GM12878 (cell line): ENCODE measurements around the gene KCNMB3. TPM values are rescaled to one million over a fixed set of nuclear protein-coding genes. Genes with fewer than 3 reads are reported as not detected.
A peak's percentile ranks its signal among the peaks of the same experiment; 100 is the strongest.

Source experiments
- ATAC-seq: fragments of 200-7000 bp; cut with Tn5 transposase; 3 replicates; pipeline ENCODE4 v1.9.1; 2020; ENCODE audit warnings: mild to moderate bottlenecking, moderate library complexity
- BruUV-seq: library from RNA; stranded (reverse); fragments of 400-500 nt; replicated peaks from 2 replicates; lab custom pipeline; 2021; lab: Mats Ljungman, UMichigan
- CTCF ChIA-PET: fragments of 300-600 bp; sonication (Branson Sonifier 250); formaldehyde crosslinking; extraction: SDS; loops from one replicate; lab custom pipeline; 2021; ENCODE audit warnings: inconsistent platforms; lab: Yijun Ruan, JAX
- POLR2A ChIA-PET: fragments of 350-600 bp; formaldehyde crosslinking; extraction: SDS; loops from one replicate; lab custom pipeline; 2021; ENCODE audit warnings: inconsistent platforms; lab: Charles Lee
- RAD21 ChIA-PET: fragments of 300-600 bp; sonication (Branson Sonifier 250); formaldehyde crosslinking; loops from one replicate; lab custom pipeline; 2023; ENCODE audit warnings: antibody characterized with exemption; ENCODE audit not compliant: unreplicated experiment; lab: Charles Lee
- SMC1A ChIA-PET: fragments of 300-600 bp; sonication (Branson Sonifier 250); formaldehyde crosslinking; loops from one replicate; lab custom pipeline; 2023; ENCODE audit not compliant: unreplicated experiment, uncharacterized antibody; lab: Charles Lee
- DNase-seq: peaks from one replicate; pipeline ENCODE4 v3.0.0-alpha.2; 2011; ENCODE audit warnings: low read depth, low spot score
- FAIRE-seq: peaks from 3 replicates; lab custom pipeline; 2011; peaks lifted over from hg19 to GRCh38; lab: Jason Lieb, UNC
- H2AFZ ChIP-seq: 2 replicates; pipeline ENCODE4 v1.6.0; 2011; ENCODE audit warnings: low read depth, low read length, control low read depth; ENCODE audit not compliant: control insufficient read depth
- H3K27ac ChIP-seq: 2 replicates; pipeline ENCODE4 v1.5.1; 2011; ENCODE audit warnings: control low read depth; ENCODE audit not compliant: control insufficient read depth, insufficient read depth
- H3K27me3 ChIP-seq, 2 experiments: replicated peaks in 1 of 2; 2 replicates each; pipeline versions ENCODE4 v1.6.0 to v1.6.1; 2011; ENCODE audit warnings: low read length in 1 of 2; ENCODE audit not compliant: control insufficient read depth in 2 of 2, insufficient read depth in 2 of 2
- H3K36me3 ChIP-seq, 2 experiments: 2 replicates each; pipeline ENCODE4 v1.5.1; 2011; ENCODE audit warnings: low read length in 1 of 2; ENCODE audit not compliant: control insufficient read depth in 2 of 2, insufficient read depth in 2 of 2
- H3K4me1 ChIP-seq: 2 replicates; pipeline ENCODE4 v1.6.1; 2011; ENCODE audit warnings: mild to moderate bottlenecking, low read length, moderate library complexity, mixed read lengths; ENCODE audit not compliant: control insufficient read depth, insufficient read depth
- H3K4me2 ChIP-seq: 2 replicates; pipeline ENCODE4 v1.6.0; 2011; ENCODE audit warnings: control low read depth; ENCODE audit not compliant: control insufficient read depth, insufficient read depth
- H3K4me3 ChIP-seq: fragments of 200-600 bp; sonication (generic); 2 replicates; pipeline ENCODE4 v1.5.1; 2016
- H3K79me2 ChIP-seq: 2 replicates; pipeline ENCODE4 v1.6.0; 2011; ENCODE audit warnings: low read length; ENCODE audit not compliant: control insufficient read depth, insufficient read depth
- H3K9ac ChIP-seq: 2 replicates; pipeline ENCODE4 v1.8.0; 2011; ENCODE audit warnings: low read length, control low read depth, mixed read lengths; ENCODE audit not compliant: control insufficient read depth, insufficient read depth
- H3K9me3 ChIP-seq: replicated peaks from 3 replicates; pipeline ENCODE4 v1.5.1; 2011; ENCODE audit warnings: mild to moderate bottlenecking, low read length; ENCODE audit not compliant: control insufficient read depth, insufficient read depth
- H4K20me1 ChIP-seq: 2 replicates; pipeline ENCODE4 v1.6.0; 2011; ENCODE audit not compliant: control insufficient read depth, insufficient read depth
- CHD4 ChIP-seq: fragments of 200-600 bp; sonication (generic); IDR thresholded peaks from 2 replicates; pipeline ENCODE4 v1.6.1; 2016; ENCODE audit warnings: mild to moderate bottlenecking
- ETV6 ChIP-seq, 2 experiments: fragments of 450-650 bp in 1 of 2; IDR thresholded peaks in 1 of 2; conservative IDR thresholded peaks in 1 of 2; 2 replicates each; pipeline ENCODE4 v1.6.1; 2014; ENCODE audit warnings: antibody characterized with exemption in 1 of 2, borderline replicate concordance in 1 of 2, low read depth in 1 of 2, mild to moderate bottlenecking in 1 of 2, moderate library complexity in 1 of 2
- HDAC2 ChIP-seq: fragments of 200-600 bp; sonication (generic); IDR thresholded peaks from 2 replicates; pipeline ENCODE4 v1.6.1; 2017
- MEF2A ChIP-seq: IDR thresholded peaks from 2 replicates; pipeline ENCODE4 v1.6.1; 2011; ENCODE audit warnings: low read depth, mild to moderate bottlenecking, low read length, moderate library complexity; ENCODE audit not compliant: insufficient read depth
- PAX8 ChIP-seq: fragments of 450-650 bp; IDR thresholded peaks from 2 replicates; pipeline ENCODE4 v1.6.1; 2017; ENCODE audit warnings: mild to moderate bottlenecking, moderate library complexity
- SMARCA5 ChIP-seq: fragments of 450-650 bp; IDR thresholded peaks from 2 replicates; pipeline ENCODE4 v1.6.1; 2017; ENCODE audit warnings: mild to moderate bottlenecking
- SMC3 ChIP-seq: IDR thresholded peaks from 2 replicates; pipeline ENCODE4 v1.6.1; 2011; ENCODE audit warnings: low read length, improper control_type of control experiment, borderline replicate concordance
- SRF ChIP-seq, 2 experiments: IDR thresholded peaks; 2 replicates each; pipeline ENCODE4 v1.6.1; 2011; ENCODE audit warnings: low read depth in 2 of 2, low read length in 2 of 2, mild to moderate bottlenecking in 1 of 2, moderate library complexity in 1 of 2
- WGBS: methylation state at CpG from one replicate; pipeline ENCODE4 v1.1.6; 2016; ENCODE audit warnings: low lambda C conversion rate; ENCODE audit not compliant: insufficient replicate concordance, insufficient coverage; ENCODE audit errors: missing lambda C conversion rate; 5-methylcytosine and 5-hydroxymethylcytosine counted together
- in situ Hi-C: fragments of 300-500 bp; cut with MboI; formaldehyde crosslinking; loops from 9 replicates; pipeline ENCODE4 v1.14.3; 2018; ENCODE audit warnings: mixed read lengths
- intact Hi-C: fragments of 100-400 bp; cut with micrococcal nuclease; formaldehyde crosslinking; loops from one replicate; pipeline ENCODE4 v1.14.2; 2022; ENCODE audit not compliant: unreplicated experiment
- polyA plus RNA-seq, 11 experiments: library from polyadenylated mRNA; depleted of rRNA in 4 of 11; unstranded in 6 of 11; stranded (reverse) in 5 of 11; fragments of >200 nt; fragmentation: Nextera tagmentation in 4 of 11; fragmentation: Illumina TruSeq in 1 of 11; extraction: Ambion mirVana in 4 of 11; extraction: Trizol in 1 of 11; gene quantifications; 1 replicate in 1 of 11; 2 replicates in 10 of 11; pipeline versions ENCODE4 v1.2.1 to v1.2.3, GENCODE V29; 2011 to 2016; ENCODE audit warnings: inconsistent platforms in 2 of 11, missing spikeins in 2 of 11, low read depth in 1 of 11
- total RNA-seq, 4 experiments: library from RNA; depleted of rRNA in 3 of 4; stranded (reverse); fragments of >200 nt in 3 of 4; fragmentation: Illumina TruSeq in 1 of 4; extraction: Trizol in 1 of 4; gene quantifications; 2 replicates each; pipeline versions ENCODE4 v1.2.1 to v1.2.3, GENCODE V29; 2013 to 2021
- TF ChIP-seq, protein P1 (sequence below): fragments of 450-650 bp; IDR thresholded peaks from 2 replicates; pipeline ENCODE4 v1.6.1; 2017; ENCODE audit warnings: mild to moderate bottlenecking, low read depth, inconsistent platforms; ENCODE audit not compliant: poor library complexity, severe bottlenecking
- TF ChIP-seq, protein P2 (sequence below): fragments of 450-650 bp; IDR thresholded peaks from 2 replicates; pipeline ENCODE4 v1.6.1; 2016; ENCODE audit warnings: mild to moderate bottlenecking
- TF ChIP-seq, protein P3 (sequence below): fragments of 450-650 bp; IDR thresholded peaks from 2 replicates; pipeline ENCODE4 v1.6.1; 2018; ENCODE audit warnings: borderline replicate concordance, mild to moderate bottlenecking; ENCODE audit not compliant: partially characterized antibody

Gene KCNMB3
- total and polyA plus RNA-seq, 10 of the 15 experiments (the other 5 are each of a cell fraction or from before 2014, with no cell fraction given) = 0.20 to 4.6 (median 2.2) TPM

DNA sequence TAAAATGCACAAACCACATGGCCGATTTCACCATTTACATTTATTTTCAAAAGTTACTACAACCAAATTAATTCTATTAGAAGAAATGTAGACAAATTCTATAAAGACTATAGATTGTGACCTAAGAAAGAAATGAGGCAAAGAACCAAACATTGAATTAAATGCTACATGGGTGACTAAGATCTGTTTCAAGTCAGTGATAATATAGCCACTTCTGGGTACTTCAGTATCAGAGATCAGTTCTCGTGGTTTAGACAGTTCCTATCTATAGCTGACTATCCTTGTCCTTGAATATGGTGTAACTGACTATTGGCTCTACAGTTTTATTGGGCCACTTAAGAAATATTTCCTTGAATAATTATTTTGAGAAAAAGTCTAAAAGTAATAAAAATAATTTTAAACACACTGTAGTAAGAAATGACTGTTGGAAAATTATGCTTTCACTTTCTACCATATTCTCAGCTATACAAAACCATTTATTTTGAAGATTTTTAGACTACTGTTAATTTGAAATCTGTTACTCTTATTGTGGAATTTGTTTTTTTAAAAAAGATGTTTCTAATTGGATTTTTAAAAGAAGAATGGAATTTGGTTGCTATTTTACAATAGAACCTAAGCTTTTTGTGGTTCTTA, 14.1 kb downstream of the KCNMB3 start (continued):
- TF ChIP-seq, protein P1, sequence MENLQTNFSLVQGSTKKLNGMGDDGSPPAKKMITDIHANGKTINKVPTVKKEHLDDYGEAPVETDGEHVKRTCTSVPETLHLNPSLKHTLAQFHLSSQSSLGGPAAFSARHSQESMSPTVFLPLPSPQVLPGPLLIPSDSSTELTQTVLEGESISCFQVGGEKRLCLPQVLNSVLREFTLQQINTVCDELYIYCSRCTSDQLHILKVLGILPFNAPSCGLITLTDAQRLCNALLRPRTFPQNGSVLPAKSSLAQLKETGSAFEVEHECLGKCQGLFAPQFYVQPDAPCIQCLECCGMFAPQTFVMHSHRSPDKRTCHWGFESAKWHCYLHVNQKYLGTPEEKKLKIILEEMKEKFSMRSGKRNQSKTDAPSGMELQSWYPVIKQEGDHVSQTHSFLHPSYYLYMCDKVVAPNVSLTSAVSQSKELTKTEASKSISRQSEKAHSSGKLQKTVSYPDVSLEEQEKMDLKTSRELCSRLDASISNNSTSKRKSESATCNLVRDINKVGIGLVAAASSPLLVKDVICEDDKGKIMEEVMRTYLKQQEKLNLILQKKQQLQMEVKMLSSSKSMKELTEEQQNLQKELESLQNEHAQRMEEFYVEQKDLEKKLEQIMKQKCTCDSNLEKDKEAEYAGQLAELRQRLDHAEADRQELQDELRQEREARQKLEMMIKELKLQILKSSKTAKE = no peak
- TF ChIP-seq SMC3 = no peak
- no peak for TF ChIP-seq HDAC2
- TF ChIP-seq, protein P2, sequence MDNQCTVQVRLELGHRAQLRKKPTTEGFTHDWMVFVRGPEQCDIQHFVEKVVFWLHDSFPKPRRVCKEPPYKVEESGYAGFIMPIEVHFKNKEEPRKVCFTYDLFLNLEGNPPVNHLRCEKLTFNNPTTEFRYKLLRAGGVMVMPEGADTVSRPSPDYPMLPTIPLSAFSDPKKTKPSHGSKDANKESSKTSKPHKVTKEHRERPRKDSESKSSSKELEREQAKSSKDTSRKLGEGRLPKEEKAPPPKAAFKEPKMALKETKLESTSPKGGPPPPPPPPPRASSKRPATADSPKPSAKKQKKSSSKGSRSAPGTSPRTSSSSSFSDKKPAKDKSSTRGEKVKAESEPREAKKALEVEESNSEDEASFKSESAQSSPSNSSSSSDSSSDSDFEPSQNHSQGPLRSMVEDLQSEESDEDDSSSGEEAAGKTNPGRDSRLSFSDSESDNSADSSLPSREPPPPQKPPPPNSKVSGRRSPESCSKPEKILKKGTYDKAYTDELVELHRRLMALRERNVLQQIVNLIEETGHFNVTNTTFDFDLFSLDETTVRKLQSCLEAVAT = no peak

DNA sequence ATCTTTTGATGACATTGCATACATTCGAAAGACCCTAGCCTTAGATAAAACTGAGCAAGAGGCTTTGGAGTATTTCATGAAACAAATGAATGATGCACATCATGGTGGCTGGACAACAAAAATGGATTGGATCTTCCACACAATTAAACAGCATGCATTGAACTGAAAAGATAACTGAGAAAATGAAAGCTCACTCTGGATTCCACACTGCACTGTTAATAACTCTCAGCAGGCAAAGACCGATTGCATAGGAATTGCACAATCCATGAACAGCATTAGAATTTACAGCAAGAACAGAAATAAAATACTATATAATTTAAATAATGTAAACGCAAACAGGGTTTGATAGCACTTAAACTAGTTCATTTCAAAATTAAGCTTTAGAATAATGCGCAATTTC, 16.7 kb downstream of the KCNMB3 start:
- WGBS = 98% methylated on average over 4 of the region's 4 CpGs
- H3K4me1 ChIP-seq = peaks cover 2% of the 10 kb centered on the region; the same call in 1 of the 2 replicates
- no peak overlapping the region for H3K4me2 ChIP-seq
- FAIRE-seq = no peak
- BruUV-seq = TSS peak; percentile 49
- RAD21 ChIA-PET = interaction anchor here (1.9 kb wide), 1 partner anchor 11 kb away, joined by 5 read pairs; no protein-coding TSS in a partner anchor
- no peak overlapping the region for H3K27ac ChIP-seq
- no peaks in the 10 kb centered on the region for H3K79me2 ChIP-seq
- peaks cover 0 to 10% of the 10 kb centered on the region in 2 experiments; a peak in 2 of 4 replicates for H3K36me3 ChIP-seq
- no peak for ATAC-seq
- H3K9ac ChIP-seq = no peak overlapping the region
- in situ Hi-C loops = no loop called here
- no peak overlapping the region for H2AFZ ChIP-seq
- TF ChIP-seq SMARCA5 (no peak), PAX8 (no peak), CHD4 (no peak), SRF (IDR thresholded peaks at IDR 0.05; ENCODE audit: low read depth in 2 of 2, low read length in 2 of 2) (no peak), MEF2A (no peak), ETV6 (conservative IDR thresholded peaks at IDR 0.05 in 1 of 2, IDR thresholded peaks at IDR 0.05 in 1 of 2; ENCODE audit: borderline replicate concordance in 1 of 2, low read depth in 1 of 2) (no peak)
- TF ChIP-seq, protein P3, sequence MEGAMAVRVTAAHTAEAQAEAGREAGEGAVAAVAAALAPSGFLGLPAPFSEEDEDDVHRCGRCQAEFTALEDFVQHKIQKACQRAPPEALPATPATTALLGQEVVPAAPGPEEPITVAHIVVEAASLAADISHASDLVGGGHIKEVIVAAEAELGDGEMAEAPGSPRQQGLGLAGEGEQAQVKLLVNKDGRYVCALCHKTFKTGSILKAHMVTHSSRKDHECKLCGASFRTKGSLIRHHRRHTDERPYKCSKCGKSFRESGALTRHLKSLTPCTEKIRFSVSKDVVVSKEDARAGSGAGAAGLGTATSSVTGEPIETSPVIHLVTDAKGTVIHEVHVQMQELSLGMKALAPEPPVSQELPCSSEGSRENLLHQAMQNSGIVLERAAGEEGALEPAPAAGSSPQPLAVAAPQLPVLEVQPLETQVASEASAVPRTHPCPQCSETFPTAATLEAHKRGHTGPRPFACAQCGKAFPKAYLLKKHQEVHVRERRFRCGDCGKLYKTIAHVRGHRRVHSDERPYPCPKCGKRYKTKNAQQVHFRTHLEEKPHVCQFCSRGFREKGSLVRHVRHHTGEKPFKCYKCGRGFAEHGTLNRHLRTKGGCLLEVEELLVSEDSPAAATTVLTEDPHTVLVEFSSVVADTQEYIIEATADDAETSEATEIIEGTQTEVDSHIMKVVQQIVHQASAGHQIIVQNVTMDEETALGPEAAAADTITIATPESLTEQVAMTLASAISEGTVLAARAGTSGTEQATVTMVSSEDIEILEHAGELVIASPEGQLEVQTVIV = no peak
- intact Hi-C loops = no loop called here
- no peak for DNase-seq
- no peaks in the 10 kb centered on the region; the same call in 2 of the 3 replicates for H3K9me3 ChIP-seq
- SMC1A ChIA-PET = interaction anchor here (0.7 to 1.7 kb wide), 6 partner anchors 12 to 81 kb away, joined by 3 to 4 read pairs (median 3); no protein-coding TSS in a partner anchor
- CTCF ChIA-PET = interaction anchor here (0.5 to 1.4 kb wide), 4 partner anchors 9 to 500 kb away, joined by 3 to 5 read pairs (median 3); no protein-coding TSS in a partner anchor
- H4K20me1 ChIP-seq = no peaks in the 10 kb centered on the region
- no peak overlapping the region for H3K4me3 ChIP-seq
- H3K27me3 ChIP-seq = no peaks in the 10 kb centered on the region
- POLR2A ChIA-PET = interaction anchor here (0.8 to 1.4 kb wide), 2 partner anchors 8 to 31 kb away, joined by 3 read pairs; no protein-coding TSS in a partner anchor
